Glomerular visceral epithelial cell (primary cell): ENCODE measurements around the gene COLEC12.

Experiments
- DNase-seq: peaks from one replicate; pipeline ENCODE4 v3.0.0-alpha.2; 2016; ENCODE audit errors: extremely low spot score

COLEC12 gene

GRCh38 chr18:500632-501405 lies at the start of gene COLEC12:
Gene COLEC12, minus strand, starts transcription at chr18:500701. Its CDS starts 187 bp downstream, at chr18:500514.
- no peak for DNase-seq

GRCh38 chr18:549967-550366 lies 49.5 kb upstream of the COLEC12 start:
- DNase-seq: no peak

- no peak for DNase-seq
These were observed 43.1 kb upstream of the COLEC12 start for GRCh38 chr18:543447-544078.

- DNase-seq: no peak
These were observed 33.6 kb upstream of the COLEC12 start for GRCh38 chr18:533995-534601.

- DNase-seq: no peak
These were observed 32.1 kb upstream of the COLEC12 start for GRCh38 chr18:532632-533031.

GRCh38 chr18:532018-532417 lies 31.5 kb upstream of the COLEC12 start:
- DNase-seq: no peak

- no peak for DNase-seq
These were observed 26.6 kb upstream of the COLEC12 start for GRCh38 chr18:527146-527545.

GRCh38 chr18:526681-527080 lies 26.2 kb upstream of the COLEC12 start:
- no peak for DNase-seq

- peak; percentile 7 for DNase-seq
These were observed 24.7 kb upstream of the COLEC12 start for GRCh38 chr18:525036-525797.

- peak; percentile 18 for DNase-seq
These were observed 24.0 kb upstream of the COLEC12 start for GRCh38 chr18:524466-524865.

- no peak for DNase-seq
These were observed 23.1 kb upstream of the COLEC12 start for GRCh38 chr18:523561-523960.

GRCh38 chr18:519019-519879 lies 18.7 kb upstream of the COLEC12 start:
- no peak for DNase-seq

- no peak for DNase-seq
These were observed 17.6 kb upstream of the COLEC12 start for GRCh38 chr18:518081-518480.

GRCh38 chr18:515838-516237 lies 15.3 kb upstream of the COLEC12 start:
- DNase-seq: no peak

- DNase-seq: no peak
These were observed 14.8 kb upstream of the COLEC12 start for GRCh38 chr18:515156-515815.

GRCh38 chr18:513826-514530 lies 13.5 kb upstream of the COLEC12 start:
- DNase-seq: no peak

GRCh38 chr18:512957-513356 lies 12.5 kb upstream of the COLEC12 start:
- DNase-seq: no peak

GRCh38 chr18:508835-509234 lies 8.3 kb upstream of the COLEC12 start:
- no peak for DNase-seq

GRCh38 chr18:507636-508035 lies 7.1 kb upstream of the COLEC12 start:
- DNase-seq: no peak

- no peak for DNase-seq
These were observed 6.3 kb upstream of the COLEC12 start for GRCh38 chr18:506801-507200.
